ENCODE data around the gene ZBTB20.

GRCh38 chr3:114651555-114651954, 495.5 kb downstream of the ZBTB20 start:
- TF ChIP-seq CTCF (IDR thresholded peaks at IDR 0.05; ENCODE audit: low read depth, low read length, missing input control) = no peak
- TF ChIP-seq JUND (IDR thresholded peaks at IDR 0.05) = no peak
- TF ChIP-seq RAD21 (IDR thresholded peaks at IDR 0.05) = no peak
- no peak for TF ChIP-seq MAX (IDR thresholded peaks at IDR 0.05)
- TF ChIP-seq TAF1 (conservative IDR thresholded peaks at IDR 0.05) = no peak
- TF ChIP-seq YY1 (IDR thresholded peaks at IDR 0.05) = no peak
- TF ChIP-seq REST (IDR thresholded peaks at IDR 0.05) = no peak
- no peak for TF ChIP-seq GABPA (IDR thresholded peaks at IDR 0.05 in 1 of 2, conservative IDR thresholded peaks at IDR 0.05 in 1 of 2)
- TF ChIP-seq HNF4A (conservative IDR thresholded peaks at IDR 0.05) = no peak
- no peak for TF ChIP-seq ZBTB33 (IDR thresholded peaks at IDR 0.05)
- TF ChIP-seq SP1 (IDR thresholded peaks at IDR 0.05) = no peak
- TF ChIP-seq NR2F2 (IDR thresholded peaks at IDR 0.05) = no peak
- no peak for TF ChIP-seq EGR1 (IDR thresholded peaks at IDR 0.05; ENCODE audit: low read depth in 2 of 2)

All from liver (tissue), 3 donors.